GM18867 (cell line): ENCODE results near the gene UHRF2.
"Not testable (repeated sequence)": the region's sequence is repeated elsewhere in the genome, so short reads cannot be mapped to it uniquely, and the experiment has no call there.

Experiments
- ATAC-seq: cut with Tn5 transposase; IDR thresholded peaks from one replicate; pipeline ENCODE4 v1.9.1; 2021; ENCODE audit warnings: mild to moderate bottlenecking, moderate library complexity; ENCODE audit not compliant: unreplicated experiment

Gene UHRF2

GRCh38 chr9:6428940-6429889 lies 16.2 kb downstream of the UHRF2 start:
- ATAC-seq: peak; percentile 94

- no peak for ATAC-seq
These were observed 18.0 kb downstream of the UHRF2 start for GRCh38 chr9:6431038-6431437.

- ATAC-seq: no peak
These were observed 20.4 kb downstream of the UHRF2 start for GRCh38 chr9:6433410-6433809.

GRCh38 chr9:6439051-6439703 lies 26.2 kb downstream of the UHRF2 start:
- no peak for ATAC-seq

- ATAC-seq: no peak
These were observed 27.4 kb downstream of the UHRF2 start for GRCh38 chr9:6440405-6440804.

GRCh38 chr9:6441269-6441668 lies 28.3 kb downstream of the UHRF2 start:
- ATAC-seq: no peak

- ATAC-seq: no peak
These were observed 30.7 kb downstream of the UHRF2 start for GRCh38 chr9:6443661-6444060.

GRCh38 chr9:6444128-6444527 lies 31.1 kb downstream of the UHRF2 start:
- no peak for ATAC-seq

- ATAC-seq: no peak
These were observed 36.1 kb downstream of the UHRF2 start for GRCh38 chr9:6449086-6449485.

GRCh38 chr9:6449645-6450044 lies 36.6 kb downstream of the UHRF2 start:
- no peak for ATAC-seq

- no peak for ATAC-seq
These were observed 37.8 kb downstream of the UHRF2 start for GRCh38 chr9:6450641-6451375.

GRCh38 chr9:6455292-6455691 lies 42.3 kb downstream of the UHRF2 start:
- not testable (repeated sequence) for ATAC-seq

- not testable (repeated sequence) for ATAC-seq
These were observed 45.7 kb downstream of the UHRF2 start for GRCh38 chr9:6458704-6459103.

- no peak for ATAC-seq
These were observed 46.7 kb downstream of the UHRF2 start for GRCh38 chr9:6459718-6460117.

- no peak for ATAC-seq
These were observed 47.3 kb downstream of the UHRF2 start for GRCh38 chr9:6460189-6460768.

GRCh38 chr9:6461619-6462018 lies 48.6 kb downstream of the UHRF2 start:
- no peak for ATAC-seq

GRCh38 chr9:6467006-6467625 lies 54.1 kb downstream of the UHRF2 start:
- ATAC-seq: no peak

GRCh38 chr9:6471231-6471850 lies 58.3 kb downstream of the UHRF2 start:
- ATAC-seq: no peak

- ATAC-seq: no peak
These were observed 60.2 kb downstream of the UHRF2 start for GRCh38 chr9:6473151-6473550.

- no peak for ATAC-seq
These were observed 67.0 kb downstream of the UHRF2 start for GRCh38 chr9:6479959-6480358.
